H9 (cell line): ENCODE results near the gene TTC24. TPM values are rescaled to one million over a fixed set of nuclear protein-coding genes. Genes with fewer than 3 reads are reported as not detected.

Source experiments
- DNase-seq: peaks from one replicate; pipeline ENCODE4 v3.0.0-alpha.2; 2017
- H2AFZ ChIP-seq: one replicate; pipeline ENCODE4 v1.6.1; 2013; ENCODE audit warnings: mild to moderate bottlenecking, low read length, control low read depth, moderate library complexity
- H2AK5ac ChIP-seq: 2 replicates; pipeline ENCODE4 v1.6.1; 2013; ENCODE audit warnings: low read length, control low read depth, mixed read lengths; ENCODE audit not compliant: insufficient read length
- H2BK120ac ChIP-seq: one replicate; pipeline ENCODE4 v1.6.1; 2013; ENCODE audit warnings: low read depth, mild to moderate bottlenecking, low read length, control low read depth, inconsistent platforms; ENCODE audit not compliant: poor library complexity, severe bottlenecking
- H2BK12ac ChIP-seq: 2 replicates; pipeline ENCODE4 v1.6.1; 2013; ENCODE audit warnings: low read length, control low read depth, mixed read lengths, low read depth; ENCODE audit not compliant: insufficient read length
- H2BK15ac ChIP-seq: 2 replicates; pipeline ENCODE4 v1.6.1; 2013; ENCODE audit warnings: low read depth, low read length, control low read depth
- H2BK20ac ChIP-seq: one replicate; pipeline ENCODE4 v1.6.1; 2013; ENCODE audit warnings: low read depth, mild to moderate bottlenecking, low read length, control low read depth, inconsistent platforms; ENCODE audit not compliant: poor library complexity, severe bottlenecking
- H2BK5ac ChIP-seq: 2 replicates; pipeline ENCODE4 v1.6.1; 2013; ENCODE audit warnings: low read length, control low read depth, mixed read lengths; ENCODE audit not compliant: insufficient read length
- H3K14ac ChIP-seq: 2 replicates; pipeline ENCODE4 v1.6.1; 2013; ENCODE audit warnings: low read length, control low read depth; ENCODE audit not compliant: insufficient read depth
- H3K18ac ChIP-seq: 2 replicates; pipeline ENCODE4 v1.6.1; 2013; ENCODE audit warnings: low read depth, mild to moderate bottlenecking, mixed read lengths, low read length, control low read depth; ENCODE audit not compliant: insufficient read length
- H3K23ac ChIP-seq: 2 replicates; pipeline ENCODE4 v1.6.1; 2013; ENCODE audit warnings: low read length, control low read depth, mixed read lengths, low read depth; ENCODE audit not compliant: insufficient read length
- H3K23me2 ChIP-seq: 2 replicates; pipeline ENCODE4 v1.6.1; 2013; ENCODE audit warnings: low read depth, mild to moderate bottlenecking, mixed read lengths, low read length, control low read depth; ENCODE audit not compliant: insufficient read length, poor library complexity, severe bottlenecking
- H3K27ac ChIP-seq: 2 replicates; pipeline ENCODE4 v1.5.1; 2013; ENCODE audit warnings: low read length, control low read depth, mixed read lengths, low read depth; ENCODE audit not compliant: insufficient read length
- H3K27me3 ChIP-seq: 2 replicates; pipeline ENCODE4 v1.6.1; 2013; ENCODE audit warnings: low read length, control low read depth, inconsistent platforms; ENCODE audit not compliant: insufficient read depth
- H3K4ac ChIP-seq: 2 replicates; pipeline ENCODE4 v1.6.1; 2013; ENCODE audit warnings: low read depth, mild to moderate bottlenecking, control low read depth, inconsistent platforms, low read length, moderate library complexity
- H3K4me1 ChIP-seq: 2 replicates; pipeline ENCODE4 v1.6.1; 2013; ENCODE audit warnings: low read length, control low read depth, inconsistent platforms; ENCODE audit not compliant: insufficient read depth
- H3K4me2 ChIP-seq: 2 replicates; pipeline ENCODE4 v1.6.1; 2013; ENCODE audit warnings: low read length, control low read depth, mixed read lengths; ENCODE audit not compliant: insufficient read length, insufficient read depth
- H3K56ac ChIP-seq: 2 replicates; pipeline ENCODE4 v1.6.1; 2013; ENCODE audit warnings: low read depth, mild to moderate bottlenecking, mixed read lengths, low read length, control low read depth; ENCODE audit not compliant: insufficient read length
- H3K79me1 ChIP-seq: 2 replicates; pipeline ENCODE4 v1.6.1; 2013; ENCODE audit warnings: low read depth, mild to moderate bottlenecking, moderate library complexity, low read length, control low read depth, inconsistent platforms; ENCODE audit not compliant: insufficient read depth, poor library complexity, severe bottlenecking
- H3K79me2 ChIP-seq: 2 replicates; pipeline ENCODE4 v1.6.1; 2013; ENCODE audit warnings: low read length, control low read depth, inconsistent platforms; ENCODE audit not compliant: insufficient read depth
- H3K9ac ChIP-seq: 2 replicates; pipeline ENCODE4 v1.6.1; 2013; ENCODE audit warnings: low read length, control low read depth, mixed read lengths; ENCODE audit not compliant: insufficient read length; ENCODE audit errors: extremely low read depth
- H3K9me3 ChIP-seq: one replicate; pipeline ENCODE4 v1.6.1; 2013; ENCODE audit warnings: low read depth, low read length, inconsistent platforms; ENCODE audit not compliant: control insufficient read depth
- H3T11ph ChIP-seq: one replicate; pipeline ENCODE4 v1.6.1; 2013; ENCODE audit warnings: mild to moderate bottlenecking, low read length, control low read depth, inconsistent platforms
- H4K20me1 ChIP-seq: one replicate; pipeline ENCODE4 v1.6.1; 2013; ENCODE audit not compliant: control insufficient read depth, insufficient read length, insufficient read depth
- H4K5ac ChIP-seq: 2 replicates; pipeline ENCODE4 v1.6.1; 2013; ENCODE audit warnings: low read depth, mild to moderate bottlenecking, mixed read lengths, low read length, control low read depth; ENCODE audit not compliant: insufficient read length
- H4K8ac ChIP-seq: replicated peaks from 2 replicates; pipeline ENCODE4 v1.6.1; 2013; ENCODE audit warnings: low read length, control low read depth, mixed read lengths, low read depth; ENCODE audit not compliant: insufficient read length
- H4K91ac ChIP-seq: 2 replicates; pipeline ENCODE4 v1.6.1; 2013; ENCODE audit warnings: low read depth, mild to moderate bottlenecking, moderate library complexity, mixed read lengths, low read length, control low read depth; ENCODE audit not compliant: insufficient read length
- H3K27ac Mint-ChIP-seq, 3 experiments: 2 replicates in 2 of 3; 3 replicates in 1 of 3; pipeline ENCODE4 v1.8.0; 2020 to 2021; ENCODE audit warnings: mixed read lengths in 3 of 3, mild to moderate bottlenecking in 1 of 3, moderate library complexity in 1 of 3
- H3K27me3 Mint-ChIP-seq: 2 replicates; pipeline ENCODE4 v1.8.0; 2021; ENCODE audit warnings: low read depth, mild to moderate bottlenecking, moderate library complexity, mixed read lengths
- H3K36me3 Mint-ChIP-seq, 3 experiments: 2 replicates in 2 of 3; 3 replicates in 1 of 3; pipeline ENCODE4 v1.8.0; 2020 to 2021; ENCODE audit warnings: low read depth in 3 of 3, mixed read lengths in 3 of 3; ENCODE audit not compliant: insufficient read depth in 1 of 3
- H3K4me1 Mint-ChIP-seq, 2 experiments: 2 replicates each; pipeline ENCODE4 v1.8.0; 2020; ENCODE audit warnings: mixed read lengths in 2 of 2
- H3K4me3 Mint-ChIP-seq, 2 experiments: 2 replicates in 1 of 2; 3 replicates in 1 of 2; pipeline ENCODE4 v1.8.0; 2020 to 2021; ENCODE audit warnings: mild to moderate bottlenecking in 2 of 2, mixed read lengths in 2 of 2, moderate library complexity in 1 of 2
- H3K9me3 Mint-ChIP-seq, 2 experiments: 2 replicates in 1 of 2; 3 replicates in 1 of 2; pipeline ENCODE4 v1.8.0; 2020; ENCODE audit warnings: mild to moderate bottlenecking in 2 of 2, mixed read lengths in 2 of 2, moderate library complexity in 1 of 2
- CTCF ChIP-seq: fragments of 200-600 bp; sonication (generic); conservative IDR thresholded peaks from 3 replicates; pipeline ENCODE4 v1.8.0; 2021; ENCODE audit warnings: antibody characterized with exemption, mild to moderate bottlenecking
- WGBS: extraction: QIAGEN DNeasy Blood & Tissue Kit; methylation state at CpG from one replicate; pipeline ENCODE4 v1.1.7; 2013; ENCODE audit warnings: missing lambda C conversion rate, low lambda C conversion rate, mixed read lengths; ENCODE audit not compliant: insufficient read length; ENCODE audit errors: extremely low coverage; 5-methylcytosine and 5-hydroxymethylcytosine counted together
- total RNA-seq: library from RNA; stranded (reverse); gene quantifications from 2 replicates; pipeline ENCODE4 v1.2.1, GENCODE V29; 2021

TTC24 gene
- total RNA-seq, 1 experiment from 2014 or later: 0.26 TPM

- no CpG with 5 or more reads among the region's 2 CpGs for WGBS
- H2BK12ac ChIP-seq: no peak overlapping the region
- H3K27me3 ChIP-seq: no peaks in the 10 kb centered on the region
- H3K79me2 ChIP-seq: no peaks in the 10 kb centered on the region
- no peak overlapping the region for H3K56ac ChIP-seq
- no peak overlapping the region for H3K9ac ChIP-seq
- H3K23me2 ChIP-seq: no peaks in the 10 kb centered on the region
- H3K4ac ChIP-seq: no peak overlapping the region
- no peak overlapping the region for H4K5ac ChIP-seq
- no peaks in the 10 kb centered on the region for H4K20me1 ChIP-seq
- Mint-ChIP-seq H3K36me3 (peaks cover 19 to 68% (median 59%) of the 10 kb centered on the region in 3 experiments), H3K4me3 (no peak overlapping the region), H3K9me3 (no peaks in the 10 kb centered on the region), H3K4me1 (no peaks in the 10 kb centered on the region), H3K27ac (no peak overlapping the region), H3K27me3 (no peaks in the 10 kb centered on the region)
- no peak overlapping the region for H2AK5ac ChIP-seq
- no peak for DNase-seq
- no peak overlapping the region for H3K18ac ChIP-seq
- H3K4me2 ChIP-seq: no peak overlapping the region
- no peak overlapping the region for H3K23ac ChIP-seq
- H4K8ac ChIP-seq: no peak overlapping the region
- H3K27ac ChIP-seq: no peak overlapping the region
- H2BK120ac ChIP-seq: no peak overlapping the region
- H3T11ph ChIP-seq: no peak overlapping the region
- H4K91ac ChIP-seq: no peak overlapping the region
- H3K14ac ChIP-seq: no peak overlapping the region
- H3K9me3 ChIP-seq: no peaks in the 10 kb centered on the region
- TF ChIP-seq CTCF: no peak
- H2AFZ ChIP-seq: no peak overlapping the region
- H2BK15ac ChIP-seq: no peak overlapping the region
- no peaks in the 10 kb centered on the region for H3K79me1 ChIP-seq
- H3K4me1 ChIP-seq: no peaks in the 10 kb centered on the region
- no peak overlapping the region for H2BK20ac ChIP-seq
- H2BK5ac ChIP-seq: no peak overlapping the region
These were observed 14.0 kb upstream of the TTC24 start for GRCh38 chr1:156565519-156565918.
